HG03521 (cell line): ENCODE results near the gene FZD4.
"Not testable (repeated sequence)": the region's sequence is repeated elsewhere in the genome, so short reads cannot be mapped to it uniquely, and the experiment has no call there.

Source experiments
- ATAC-seq: cut with Tn5 transposase; IDR thresholded peaks from one replicate; pipeline ENCODE4 v1.9.1; 2021; ENCODE audit warnings: mild to moderate bottlenecking, moderate library complexity; ENCODE audit not compliant: unreplicated experiment

FZD4 gene

GRCh38 chr11:86938900-86939880 is 16.0 kb downstream of the FZD4 start:
- peak; percentile 76 for ATAC-seq

GRCh38 chr11:86938203-86938899 is 16.8 kb downstream of the FZD4 start:
- ATAC-seq: no peak

GRCh38 chr11:86937193-86937806 is 17.9 kb downstream of the FZD4 start:
- ATAC-seq: not testable (repeated sequence)

- no peak for ATAC-seq
Measured at GRCh38 chr11:86934926-86935579, 20.1 kb downstream of the FZD4 start.

- no peak for ATAC-seq
Measured at GRCh38 chr11:86934582-86934900, 20.7 kb downstream of the FZD4 start.

- no peak for ATAC-seq
Measured at GRCh38 chr11:86933891-86934581, 21.2 kb downstream of the FZD4 start.

- no peak for ATAC-seq
Measured at GRCh38 chr11:86932924-86933875, 22.0 kb downstream of the FZD4 start.

- ATAC-seq: no peak
Measured at GRCh38 chr11:86932259-86932585, 23.0 kb downstream of the FZD4 start.

GRCh38 chr11:86931548-86932258 is 23.5 kb downstream of the FZD4 start:
- no peak for ATAC-seq

GRCh38 chr11:86930957-86931547 is 24.1 kb downstream of the FZD4 start:
- no peak for ATAC-seq

GRCh38 chr11:86926975-86927374 is 28.2 kb downstream of the FZD4 start:
- no peak for ATAC-seq

- ATAC-seq: no peak
Measured at GRCh38 chr11:86923999-86924766, 31.0 kb downstream of the FZD4 start.

GRCh38 chr11:86922225-86922624 is 33.0 kb downstream of the FZD4 start:
- ATAC-seq: no peak

- peak; percentile 58 for ATAC-seq
Measured at GRCh38 chr11:86919557-86920210, 35.5 kb downstream of the FZD4 start.

- ATAC-seq: no peak
Measured at GRCh38 chr11:86918973-86919372, 36.2 kb downstream of the FZD4 start.

GRCh38 chr11:86918496-86918895 is 36.7 kb downstream of the FZD4 start:
- ATAC-seq: no peak

- ATAC-seq: no peak
Measured at GRCh38 chr11:86917589-86917988, 37.6 kb downstream of the FZD4 start.
